Activated naive CD8-positive, alpha-beta T cell treated with anti-CD3 and anti-CD28 coated beads for 36 hours (primary cell): ENCODE measurements around the gene ARSJ. TPM values are rescaled to one million over a fixed set of nuclear protein-coding genes. Genes with fewer than 3 reads are reported as not detected.
"Not testable (repeated sequence)": the region's sequence is repeated elsewhere in the genome, so short reads cannot be mapped to it uniquely, and the experiment has no call there.

Source experiments
- DNase-seq: peaks from one replicate; pipeline ENCODE4 v3.0.0; 2021
- H3K27ac Mint-ChIP-seq: one replicate; pipeline ENCODE4 v1.8.0; 2022; ENCODE audit warnings: mild to moderate bottlenecking, moderate library complexity, mixed read lengths
- H3K27me3 Mint-ChIP-seq: one replicate; pipeline ENCODE4 v1.8.0; 2022; ENCODE audit warnings: mild to moderate bottlenecking, mixed read lengths
- H3K36me3 Mint-ChIP-seq: one replicate; pipeline ENCODE4 v1.8.0; 2021; ENCODE audit warnings: mild to moderate bottlenecking, mixed read lengths
- H3K4me1 Mint-ChIP-seq: one replicate; pipeline ENCODE4 v1.8.0; 2021; ENCODE audit warnings: mixed read lengths
- H3K4me3 Mint-ChIP-seq: one replicate; pipeline ENCODE4 v1.8.0; 2022; ENCODE audit warnings: mild to moderate bottlenecking, moderate library complexity, mixed read lengths
- H3K9me3 Mint-ChIP-seq: one replicate; pipeline ENCODE4 v1.8.0; 2022; ENCODE audit warnings: mixed read lengths
- total RNA-seq, 2 experiments: library from RNA; stranded (reverse); gene quantifications; one replicate each; pipeline ENCODE4 v1.2.3, GENCODE V29; 2021

The ARSJ gene
- not detected for total RNA-seq

GRCh38 chr4:113979148-113979904 lies at the start of gene ARSJ:
TSS of gene ARSJ (minus strand) at chr4:113979647. CDS start at chr4:113978834, 813 bp downstream.
- peak; percentile 14 for DNase-seq
- Mint-ChIP-seq H3K9me3 (peaks cover 4% of the 10 kb centered on the region), H3K36me3 (peaks cover 2% of the 10 kb centered on the region), H3K4me3 (peak within 1 kb of the TSS; percentile 76), H3K4me1 (peaks cover 15% of the 10 kb centered on the region), H3K27me3 (peaks cover 51% of the 10 kb centered on the region), H3K27ac (no peak within 1 kb of the TSS)

- no peak overlapping the region for H3K27ac Mint-ChIP-seq
- no peaks in the 10 kb centered on the region for H3K4me1 Mint-ChIP-seq
- no peak for DNase-seq
- no peaks in the 10 kb centered on the region for H3K27me3 Mint-ChIP-seq
- H3K9me3 Mint-ChIP-seq = no peaks in the 10 kb centered on the region
- no peaks in the 10 kb centered on the region for H3K36me3 Mint-ChIP-seq
- no peak overlapping the region for H3K4me3 Mint-ChIP-seq
Observed at GRCh38 chr4:114028071-114028470, 48.6 kb upstream of the ARSJ start.

GRCh38 chr4:114027596-114027995 lies 48.1 kb upstream of the ARSJ start:
- Mint-ChIP-seq H3K4me3 (no peak overlapping the region), H3K9me3 (no peaks in the 10 kb centered on the region)

GRCh38 chr4:114026447-114026846 lies 47.0 kb upstream of the ARSJ start:
- no peak for DNase-seq
- Mint-ChIP-seq H3K27ac (no peak overlapping the region), H3K4me1 (no peaks in the 10 kb centered on the region), H3K27me3 (no peaks in the 10 kb centered on the region), H3K4me3 (no peak overlapping the region), H3K36me3 (no peaks in the 10 kb centered on the region), H3K9me3 (no peaks in the 10 kb centered on the region)

More at GRCh38 chr4:114027596-114027995, 48.1 kb upstream of the ARSJ start:
- Mint-ChIP-seq H3K27ac (no peak overlapping the region), H3K36me3 (no peaks in the 10 kb centered on the region), H3K27me3 (no peaks in the 10 kb centered on the region), H3K4me1 (no peaks in the 10 kb centered on the region)
- DNase-seq = no peak

GRCh38 chr4:114025176-114025777 lies 45.8 kb upstream of the ARSJ start:
- no peak overlapping the region for H3K27ac Mint-ChIP-seq
- no peaks in the 10 kb centered on the region for H3K36me3 Mint-ChIP-seq
- H3K4me1 Mint-ChIP-seq = no peaks in the 10 kb centered on the region
- DNase-seq = no peak
- no peak overlapping the region for H3K4me3 Mint-ChIP-seq
- no peaks in the 10 kb centered on the region for H3K27me3 Mint-ChIP-seq
- H3K9me3 Mint-ChIP-seq = no peaks in the 10 kb centered on the region

- Mint-ChIP-seq H3K4me1 (peaks cover 5% of the 10 kb centered on the region), H3K9me3 (no peaks in the 10 kb centered on the region)
Observed at GRCh38 chr4:114021451-114021850, 42.0 kb upstream of the ARSJ start.

GRCh38 chr4:114019969-114020358 lies 40.5 kb upstream of the ARSJ start:
- no peak for DNase-seq
- Mint-ChIP-seq H3K27me3 (no peaks in the 10 kb centered on the region), H3K36me3 (no peaks in the 10 kb centered on the region), H3K4me1 (peaks cover 5% of the 10 kb centered on the region), H3K4me3 (no peak overlapping the region), H3K9me3 (no peaks in the 10 kb centered on the region), H3K27ac (no peak overlapping the region)

More at GRCh38 chr4:114021451-114021850, 42.0 kb upstream of the ARSJ start:
- H3K27me3 Mint-ChIP-seq = no peaks in the 10 kb centered on the region
- no peak overlapping the region for H3K4me3 Mint-ChIP-seq
- H3K27ac Mint-ChIP-seq = no peak overlapping the region
- no peaks in the 10 kb centered on the region for H3K36me3 Mint-ChIP-seq
- no peak for DNase-seq

- no peak overlapping the region for H3K4me3 Mint-ChIP-seq
- H3K9me3 Mint-ChIP-seq = no peaks in the 10 kb centered on the region
- no peak overlapping the region for H3K27ac Mint-ChIP-seq
- H3K36me3 Mint-ChIP-seq = no peaks in the 10 kb centered on the region
- H3K27me3 Mint-ChIP-seq = no peaks in the 10 kb centered on the region
- H3K4me1 Mint-ChIP-seq = peaks cover 5% of the 10 kb centered on the region
- no peak for DNase-seq
Observed at GRCh38 chr4:114019276-114019968, 40.0 kb upstream of the ARSJ start.

- Mint-ChIP-seq H3K4me3 (no peak overlapping the region), H3K27me3 (no peaks in the 10 kb centered on the region), H3K9me3 (no peaks in the 10 kb centered on the region), H3K36me3 (no peaks in the 10 kb centered on the region), H3K4me1 (peaks cover 5% of the 10 kb centered on the region), H3K27ac (no peak overlapping the region)
- DNase-seq = no peak
Observed at GRCh38 chr4:114017120-114017917, 37.9 kb upstream of the ARSJ start.

- no peak for DNase-seq
- no peak overlapping the region for H3K27ac Mint-ChIP-seq
- H3K9me3 Mint-ChIP-seq = peaks cover 10% of the 10 kb centered on the region
- H3K4me3 Mint-ChIP-seq = no peak overlapping the region
- H3K27me3 Mint-ChIP-seq = no peaks in the 10 kb centered on the region
- peaks cover 6% of the 10 kb centered on the region for H3K36me3 Mint-ChIP-seq
- H3K4me1 Mint-ChIP-seq = peaks cover 5% of the 10 kb centered on the region
Observed at GRCh38 chr4:114015444-114015899, 36.0 kb upstream of the ARSJ start.

GRCh38 chr4:114013201-114013600 lies 33.8 kb upstream of the ARSJ start:
- not testable (repeated sequence) for H3K36me3 Mint-ChIP-seq

GRCh38 chr4:114012749-114013148 lies 33.3 kb upstream of the ARSJ start:
- DNase-seq = no peak
- Mint-ChIP-seq H3K27me3 (no peaks in the 10 kb centered on the region), H3K4me3 (no peak overlapping the region), H3K27ac (no peak overlapping the region), H3K36me3 (peaks cover 6% of the 10 kb centered on the region), H3K9me3 (peaks cover 14% of the 10 kb centered on the region), H3K4me1 (peaks cover 5% of the 10 kb centered on the region)

More at GRCh38 chr4:114013201-114013600, 33.8 kb upstream of the ARSJ start:
- H3K4me3 Mint-ChIP-seq, DNase-seq, H3K27ac Mint-ChIP-seq, H3K27me3 Mint-ChIP-seq, H3K4me1 Mint-ChIP-seq: not testable (repeated sequence)
- peaks cover 14% of the 10 kb centered on the region for H3K9me3 Mint-ChIP-seq

- peaks cover 5% of the 10 kb centered on the region for H3K9me3 Mint-ChIP-seq
- H3K4me3 Mint-ChIP-seq = no peak overlapping the region
- H3K27ac Mint-ChIP-seq = no peak overlapping the region
- H3K36me3 Mint-ChIP-seq = peaks cover 1% of the 10 kb centered on the region
- no peaks in the 10 kb centered on the region for H3K27me3 Mint-ChIP-seq
- peaks cover 13% of the 10 kb centered on the region for H3K4me1 Mint-ChIP-seq
- DNase-seq = no peak
Observed at GRCh38 chr4:114005569-114006442, 26.4 kb upstream of the ARSJ start.
